ENCODE data around the gene LDB2. TPM values are rescaled to one million over a fixed set of nuclear protein-coding genes. Genes with fewer than 3 reads are reported as not detected.
A peak's percentile ranks its signal among the peaks of the same experiment; 100 is the strongest.

The LDB2 gene
- total RNA-seq, 3 donors from 2014 or later, result 34.5 to 68.8 (median 36.5) TPM

GRCh38 chr4:16760617-16761363, 137.7 kb downstream of the LDB2 start:
- no peaks in the 10 kb centered on the region for H3K36me3 ChIP-seq
- DNase-seq (ENCODE audit: low spot score in 2 of 2), result no peak
- no peak for TF ChIP-seq POLR2A (IDR thresholded peaks at IDR 0.05)
- no peak for TF ChIP-seq CTCF (IDR thresholded peaks at IDR 0.05)
- no peak for TF ChIP-seq POLR2AphosphoS5 (IDR thresholded peaks at IDR 0.05)
- intact Hi-C loops (cut with DNase I; ENCODE audit: low total_unique reads), result no loop called here
- H3K4me1 ChIP-seq, result no peaks in the 10 kb centered on the region
- no peaks in the 10 kb centered on the region for H3K9me3 ChIP-seq
- H3K4me3 ChIP-seq, result no peak overlapping the region
- no peaks in the 10 kb centered on the region for H3K27me3 ChIP-seq
- H3K27ac ChIP-seq, result no peak overlapping the region

GRCh38 chr4:16759931-16760582, 138.4 kb downstream of the LDB2 start:
- no peaks in the 10 kb centered on the region for H3K36me3 ChIP-seq
- peak overlapping the region in 1 of 2 donors; percentile 19 for H3K27ac ChIP-seq
- no peak for TF ChIP-seq POLR2AphosphoS5 (IDR thresholded peaks at IDR 0.05)
- TF ChIP-seq POLR2A (IDR thresholded peaks at IDR 0.05), result no peak
- TF ChIP-seq CTCF (IDR thresholded peaks at IDR 0.05), result no peak
- no peaks in the 10 kb centered on the region for H3K9me3 ChIP-seq
- intact Hi-C loops (cut with DNase I; ENCODE audit: low total_unique reads), result no loop called here
- H3K4me1 ChIP-seq, result no peaks in the 10 kb centered on the region
- no peak overlapping the region for H3K4me3 ChIP-seq
- no peak for DNase-seq (ENCODE audit: low spot score in 2 of 2)
- no peaks in the 10 kb centered on the region for H3K27me3 ChIP-seq

GRCh38 chr4:16758816-16759215, 139.6 kb downstream of the LDB2 start:
- no peak overlapping the region for H3K27ac ChIP-seq
- DNase-seq (ENCODE audit: low spot score in 2 of 2), result no peak
- no peaks in the 10 kb centered on the region for H3K9me3 ChIP-seq
- no peaks in the 10 kb centered on the region for H3K27me3 ChIP-seq
- no peaks in the 10 kb centered on the region for H3K36me3 ChIP-seq
- no peak overlapping the region for H3K4me3 ChIP-seq
- TF ChIP-seq POLR2AphosphoS5 (IDR thresholded peaks at IDR 0.05), result no peak
- no peak for TF ChIP-seq POLR2A (IDR thresholded peaks at IDR 0.05)
- no peak for TF ChIP-seq CTCF (IDR thresholded peaks at IDR 0.05)
- intact Hi-C loops (cut with DNase I; ENCODE audit: low total_unique reads), result no loop called here
- no peaks in the 10 kb centered on the region for H3K4me1 ChIP-seq

- no peaks in the 10 kb centered on the region for H3K4me1 ChIP-seq
- TF ChIP-seq POLR2AphosphoS5 (IDR thresholded peaks at IDR 0.05), result no peak
- no peak for TF ChIP-seq POLR2A (IDR thresholded peaks at IDR 0.05)
- TF ChIP-seq CTCF (IDR thresholded peaks at IDR 0.05), result no peak
- H3K4me3 ChIP-seq, result no peak overlapping the region
- no peak overlapping the region for H3K27ac ChIP-seq
- intact Hi-C loops (cut with DNase I; ENCODE audit: low total_unique reads), result no loop called here
- H3K9me3 ChIP-seq, result no peaks in the 10 kb centered on the region
- H3K27me3 ChIP-seq, result no peaks in the 10 kb centered on the region
- no peaks in the 10 kb centered on the region for H3K36me3 ChIP-seq
- no peak for DNase-seq (ENCODE audit: low spot score in 2 of 2)
Measured at GRCh38 chr4:16758255-16758654, 140.2 kb downstream of the LDB2 start.

- peak overlapping the region in 1 of 3 donors; percentile 29 for H3K4me3 ChIP-seq
- intact Hi-C loops (cut with DNase I; ENCODE audit: low total_unique reads), result no loop called here
- peak overlapping the region in 1 of 2 donors; percentile 9 for H3K27ac ChIP-seq
- TF ChIP-seq CTCF (IDR thresholded peaks at IDR 0.05) (no peak), POLR2A (IDR thresholded peaks at IDR 0.05) (no peak), POLR2AphosphoS5 (IDR thresholded peaks at IDR 0.05) (no peak)
- no peaks in the 10 kb centered on the region for H3K36me3 ChIP-seq
- no peaks in the 10 kb centered on the region for H3K9me3 ChIP-seq
- H3K27me3 ChIP-seq, result no peaks in the 10 kb centered on the region
- H3K4me1 ChIP-seq, result no peaks in the 10 kb centered on the region
- DNase-seq (ENCODE audit: low spot score in 2 of 2), result no peak
Measured at GRCh38 chr4:16757080-16757521, 141.3 kb downstream of the LDB2 start.

Measured in breast epithelium (tissue), 4 donors.